Activated CD4-positive, alpha-beta T cell treated with anti-CD3 and anti-CD28 coated beads, Interleukin-2, amount 50 U/mL, for 1 hour (primary cell): ENCODE data around the gene DMRT1.

ENCODE experiments used
- DNase-seq: peaks from one replicate; pipeline ENCODE4 v3.0.0-alpha.2; 2020

Gene DMRT1

GRCh38 chr9:926976-927375 lies 85.5 kb downstream of the DMRT1 start:
- DNase-seq = no peak

GRCh38 chr9:928363-929042 lies 87.0 kb downstream of the DMRT1 start:
- no peak for DNase-seq

- no peak for DNase-seq
These were observed 88.2 kb downstream of the DMRT1 start for GRCh38 chr9:929719-930118.

- no peak for DNase-seq
These were observed 91.9 kb downstream of the DMRT1 start for GRCh38 chr9:933356-933755.

GRCh38 chr9:935348-935965 lies 94.0 kb downstream of the DMRT1 start:
- no peak for DNase-seq

GRCh38 chr9:942805-943580 lies 101.5 kb downstream of the DMRT1 start:
- DNase-seq = no peak

GRCh38 chr9:947985-948384 lies 106.5 kb downstream of the DMRT1 start:
- DNase-seq = no peak

- no peak for DNase-seq
These were observed 107.0 kb downstream of the DMRT1 start for GRCh38 chr9:948497-948896.

- no peak for DNase-seq
These were observed 108.6 kb downstream of the DMRT1 start for GRCh38 chr9:950139-950538.

- no peak for DNase-seq
These were observed 111.0 kb downstream of the DMRT1 start for GRCh38 chr9:952546-952945.

GRCh38 chr9:959105-959504 lies 117.6 kb downstream of the DMRT1 start:
- DNase-seq = no peak

GRCh38 chr9:959914-960313 lies 118.4 kb downstream of the DMRT1 start:
- no peak for DNase-seq

- DNase-seq = no peak
These were observed 120.5 kb downstream of the DMRT1 start for GRCh38 chr9:962023-962422.

GRCh38 chr9:965497-965896 lies 124.0 kb downstream of the DMRT1 start:
- no peak for DNase-seq

GRCh38 chr9:966870-967269 lies 125.4 kb downstream of the DMRT1 start:
- DNase-seq = no peak

- DNase-seq = no peak
These were observed 125.9 kb downstream of the DMRT1 start for GRCh38 chr9:967436-967835.

- no peak for DNase-seq
These were observed 126.6 kb downstream of the DMRT1 start for GRCh38 chr9:967903-968641.

- no peak for DNase-seq
These were observed 128.0 kb downstream of the DMRT1 start for GRCh38 chr9:969310-970150.

- no peak for DNase-seq
These were observed 128.9 kb downstream of the DMRT1 start for GRCh38 chr9:970151-970996.

GRCh38 chr9:971901-972500 lies 130.5 kb downstream of the DMRT1 start:
- no peak for DNase-seq
